GM19238 (cell line): ENCODE results near the gene MRM3.
"Not testable (repeated sequence)": the region's sequence is repeated elsewhere in the genome, so short reads cannot be mapped to it uniquely, and the experiment has no call there.

Source experiments
- DNase-seq: peaks from one replicate; pipeline ENCODE4 v3.0.0; 2011; ENCODE audit warnings: low spot score; ENCODE audit not compliant: insufficient read length

MRM3 gene

GRCh38 chr17:795721-796120, 13.6 kb downstream of the MRM3 start:
- DNase-seq: no peak

GRCh38 chr17:796609-797008, 14.5 kb downstream of the MRM3 start:
- DNase-seq: no peak

GRCh38 chr17:797236-797840, 15.2 kb downstream of the MRM3 start:
- DNase-seq: no peak

GRCh38 chr17:798246-798645, 16.1 kb downstream of the MRM3 start:
- DNase-seq: no peak

- DNase-seq: no peak
Observed at GRCh38 chr17:799261-799660, 17.1 kb downstream of the MRM3 start.

- DNase-seq: no peak
Observed at GRCh38 chr17:800446-801242, 18.5 kb downstream of the MRM3 start.

GRCh38 chr17:801660-802059, 19.5 kb downstream of the MRM3 start:
- DNase-seq: no peak

GRCh38 chr17:802481-802880, 20.3 kb downstream of the MRM3 start:
- DNase-seq: no peak

- DNase-seq: no peak
Observed at GRCh38 chr17:802901-803881, 21.0 kb downstream of the MRM3 start.

GRCh38 chr17:804541-805435, 22.6 kb downstream of the MRM3 start:
- DNase-seq: no peak

GRCh38 chr17:805886-806285, 23.7 kb downstream of the MRM3 start:
- DNase-seq: not testable (repeated sequence)

- DNase-seq: no peak
Observed at GRCh38 chr17:806346-806745, 24.2 kb downstream of the MRM3 start.

- no peak for DNase-seq
Observed at GRCh38 chr17:806781-807522, 24.8 kb downstream of the MRM3 start.

- DNase-seq: no peak
Observed at GRCh38 chr17:807523-808294, 25.6 kb downstream of the MRM3 start.

GRCh38 chr17:811051-811784, 29.1 kb downstream of the MRM3 start:
- DNase-seq: no peak

GRCh38 chr17:812638-813204, 30.6 kb downstream of the MRM3 start:
- DNase-seq: no peak

- no peak for DNase-seq
Observed at GRCh38 chr17:814371-814770, 32.2 kb downstream of the MRM3 start.

GRCh38 chr17:819251-819650, 37.1 kb downstream of the MRM3 start:
- no peak for DNase-seq
